Dermis microvascular lymphatic vessel endothelial cell (primary cell): ENCODE data around the gene ILF3. TPM values are rescaled to one million over a fixed set of nuclear protein-coding genes. Genes with fewer than 3 reads are reported as not detected.

ENCODE experiments used
- DNase-seq, 2 donors: peaks; one replicate each; pipeline versions ENCODE4 v3.0.0 to v3.0.0-alpha.2; 2010; ENCODE audit warnings: low read depth in 2 of 2
- total RNA-seq: library from RNA; depleted of rRNA; stranded (reverse); fragments of >200 nt; gene quantifications from 2 replicates; pipeline ENCODE4 v1.2.1, GENCODE V29; 2014

The ILF3 gene
- total RNA-seq, 1 donor from 2014 or later = 94.7 TPM

DNA sequence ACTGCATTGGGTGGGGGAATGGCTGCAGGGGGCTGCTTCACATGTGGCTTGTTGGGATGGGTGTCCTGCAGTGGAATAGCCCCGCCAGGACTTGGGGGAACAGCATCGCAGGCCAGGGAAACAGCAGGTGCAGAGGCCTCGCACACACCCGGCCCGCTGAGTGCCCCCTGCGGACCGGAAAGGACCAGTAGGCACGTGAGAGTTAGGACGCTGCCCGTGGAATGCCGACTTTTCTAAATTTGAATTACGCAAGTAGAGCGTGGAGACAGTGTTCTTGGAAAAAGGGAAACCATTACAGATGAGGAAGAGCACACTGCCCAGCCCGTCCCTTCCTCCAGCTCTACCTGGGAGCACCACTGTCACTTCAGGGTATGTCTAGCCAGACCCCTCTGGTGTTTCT is 75.3 kb downstream of the ILF3 start:
- no peak for DNase-seq

DNA sequence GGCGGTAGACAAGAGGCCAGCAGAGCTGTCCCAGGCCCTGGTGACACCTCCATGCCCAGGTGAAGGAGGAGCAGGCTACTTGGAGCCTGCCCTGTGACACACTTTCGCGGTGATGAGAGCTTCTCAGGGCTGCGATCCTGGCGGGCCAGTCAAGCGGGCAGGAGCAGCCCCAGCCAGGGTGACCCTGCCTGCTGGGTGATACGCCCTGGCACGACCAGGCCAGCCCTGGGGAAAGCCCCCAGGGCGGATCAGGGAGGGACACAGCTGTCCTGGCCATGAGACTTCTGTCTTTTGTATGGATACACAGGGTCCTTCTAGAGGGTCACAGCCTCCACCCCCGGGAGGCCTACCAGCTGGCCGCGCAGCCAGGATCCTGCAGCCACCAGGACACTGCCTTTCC is 76.8 kb downstream of the ILF3 start:
- DNase-seq = no peak

DNA sequence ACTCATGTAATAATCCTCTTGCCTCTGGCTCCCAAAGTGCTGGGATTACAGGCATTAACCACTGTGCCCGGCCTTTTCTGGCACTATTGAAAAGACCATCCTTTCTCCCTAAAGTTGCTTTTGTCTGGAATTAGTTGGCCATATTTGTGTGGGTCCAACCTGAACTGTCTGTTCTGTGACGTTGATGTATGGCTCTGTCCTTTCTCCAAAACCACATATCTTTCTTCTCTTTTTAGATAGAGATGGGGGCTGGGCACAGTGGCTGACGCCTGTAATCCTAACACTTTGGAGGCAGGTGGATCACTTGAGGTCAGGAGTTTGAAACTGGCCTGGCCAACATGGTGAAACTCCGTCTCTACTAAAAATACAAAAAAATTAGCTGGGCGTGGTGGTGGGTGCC is 81.6 kb downstream of the ILF3 start:
- DNase-seq = no peak

DNA sequence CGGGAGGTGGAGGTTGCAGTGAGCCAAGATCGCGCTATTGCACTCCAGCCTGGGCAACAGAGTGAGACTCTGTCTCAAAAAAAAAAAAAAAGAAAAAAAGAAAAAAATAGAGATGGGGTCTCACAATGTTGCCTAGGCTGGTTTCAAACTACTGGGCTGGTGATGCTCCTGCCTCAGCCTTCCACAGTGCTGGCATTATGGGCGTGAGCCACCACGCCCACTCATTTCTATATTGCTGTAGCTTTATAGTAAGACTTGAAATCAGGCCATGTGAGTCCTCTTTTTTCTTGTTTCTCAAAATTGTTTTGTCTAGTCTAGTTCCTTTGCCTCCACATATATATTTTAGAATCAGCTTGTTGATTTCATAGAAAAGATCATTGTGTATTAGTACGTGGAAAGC is 82.0 kb downstream of the ILF3 start:
- DNase-seq = no peak

DNA sequence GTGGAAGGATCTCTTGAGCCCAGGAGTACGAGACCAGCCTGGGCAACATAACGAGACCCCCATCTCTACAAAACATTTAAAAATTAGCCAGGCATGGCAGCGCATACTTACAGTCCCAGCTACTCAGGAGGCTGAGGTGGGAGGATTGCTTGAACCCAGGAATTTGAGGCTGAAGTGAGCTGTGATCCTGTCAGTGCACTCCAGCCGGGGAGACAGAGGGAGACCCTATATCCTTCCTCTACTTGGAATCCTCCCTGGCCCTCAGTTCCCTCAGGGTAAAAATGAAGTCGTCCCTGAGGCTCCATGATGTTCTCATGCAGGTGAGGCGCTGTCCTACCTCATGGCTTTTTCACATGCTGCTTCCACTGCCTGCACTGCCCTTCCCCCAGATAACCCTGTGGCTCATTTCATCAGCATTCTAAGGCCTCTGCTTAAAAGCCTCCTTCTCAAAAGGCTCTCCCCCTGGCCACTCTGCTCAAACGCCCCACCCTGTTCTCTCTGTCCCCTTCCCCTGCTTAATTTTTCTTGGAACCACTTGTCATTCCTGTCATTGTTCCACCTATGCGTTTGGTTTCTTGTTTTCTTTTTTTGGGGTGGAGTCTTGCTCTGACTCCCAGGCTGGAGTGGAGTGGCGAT is 82.9 kb downstream of the ILF3 start:
- DNase-seq = no peak

DNA sequence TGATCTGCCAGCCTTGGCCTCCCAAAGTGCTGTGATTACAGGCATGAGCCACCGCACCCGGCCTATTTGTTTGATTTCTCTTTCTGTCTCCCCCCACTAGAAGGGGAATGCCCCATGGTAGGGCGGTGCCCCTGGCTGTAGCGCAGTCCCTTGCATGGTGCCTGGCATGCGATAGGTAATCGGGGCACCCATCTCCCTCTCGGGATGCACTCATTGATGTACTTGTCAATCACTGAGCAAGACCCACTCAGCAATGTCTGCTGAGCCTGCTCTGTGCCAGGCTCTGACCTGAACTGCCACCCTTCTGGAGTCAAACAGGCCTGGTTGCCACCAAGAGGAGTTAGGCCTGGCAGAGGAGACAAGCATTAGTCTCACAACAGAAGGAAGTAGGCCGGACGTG is 83.6 kb downstream of the ILF3 start:
- DNase-seq = no peak

DNA sequence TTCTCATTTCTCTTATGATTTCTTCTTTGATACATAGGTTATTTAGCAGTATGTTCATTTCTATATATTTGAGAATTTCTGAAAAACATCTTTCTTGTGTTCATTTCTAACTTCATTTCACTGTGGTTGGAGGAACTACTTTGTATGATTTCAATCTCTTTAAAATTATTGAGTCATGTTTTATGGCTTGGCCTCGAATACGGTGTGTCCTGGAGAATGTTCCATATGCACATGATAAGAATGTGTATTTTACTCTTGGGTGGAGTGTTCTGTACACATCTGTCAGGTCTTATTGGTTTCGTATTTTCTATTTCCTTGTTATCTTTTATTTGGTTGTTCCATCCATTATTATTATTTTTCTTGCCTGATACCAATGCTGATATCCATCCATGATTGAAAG is 86.7 kb downstream of the ILF3 start:
- DNase-seq = no peak

Other genes starting within 250 kb of the ILF3 start
- gene PDE4A, start 233.8 kb upstream of the ILF3 start, total RNA-seq = 1.3 and 3.7 TPM in 2 replicates
- gene KEAP1, start 151.0 kb upstream of the ILF3 start, total RNA-seq = 72.1 and 95.3 TPM in 2 replicates
- gene S1PR5, start 136.9 kb upstream of the ILF3 start, total RNA-seq = 0.13 TPM in 1 of 2 replicates, not detected in the other
- 7.8 and 9.0 TPM in 2 replicates for gene ATG4D, start 110.4 kb upstream of the ILF3 start, total RNA-seq
- 6.2 and 10.6 TPM in 2 replicates for gene KRI1, start 88.3 kb upstream of the ILF3 start, total RNA-seq
- 4.8 and 4.9 TPM in 2 replicates for gene CDKN2D, start 85.4 kb upstream of the ILF3 start, total RNA-seq
- gene AP1M2, start 67.0 kb upstream of the ILF3 start, total RNA-seq = not detected in 2 replicates
- 43.6 and 96.3 TPM in 2 replicates for gene SLC44A2, start 28.8 kb upstream of the ILF3 start, total RNA-seq
- 23.3 and 29.7 TPM in 2 replicates for gene QTRT1, start 47.1 kb downstream of the ILF3 start, total RNA-seq
- gene DNM2, start 63.7 kb downstream of the ILF3 start, total RNA-seq = 77.4 and 107 TPM in 2 replicates
- gene TMED1, start 181.9 kb downstream of the ILF3 start, total RNA-seq = 34.1 and 54.0 TPM in 2 replicates
- 0.13 TPM in 1 of 2 replicates, not detected in the other for gene C19orf38, start 194.1 kb downstream of the ILF3 start, total RNA-seq
- gene CARM1, start 217.2 kb downstream of the ILF3 start, total RNA-seq = 19.0 and 26.4 TPM in 2 replicates